K562 (cell line): ENCODE measurements around the gene BDP1. TPM values are rescaled to one million over a fixed set of nuclear protein-coding genes. Genes with fewer than 3 reads are reported as not detected.

Experiments
- ATAC-seq: fragments of 200-7000 bp; cut with Tn5 transposase; 3 replicates; pipeline ENCODE4 v1.9.1; 2020; ENCODE audit warnings: moderate library complexity
- BruUV-seq: library from RNA; stranded (reverse); fragments of 400-500 nt; replicated peaks from 2 replicates; lab custom pipeline; 2021; lab: Mats Ljungman, UMichigan
- CTCF ChIA-PET: fragments of 300-600 bp; formaldehyde crosslinking; extraction: SDS; loops from one replicate; lab custom pipeline; 2021; ENCODE audit warnings: low intra/inter-chr PET ratio; lab: Yijun Ruan, JAX
- POLR2A ChIA-PET: fragments of 300-600, 350-650 bp; sonication (Branson Sonifier 250); formaldehyde crosslinking; extraction: SDS; loops from one replicate; lab custom pipeline; 2021; ENCODE audit warnings: antibody characterized with exemption, inconsistent platforms; lab: Yijun Ruan, JAX
- DNase-seq, 4 experiments: peaks; one replicate each; pipeline versions ENCODE4 v3.0.0 to v3.0.0-alpha.2; 2011 to 2018; ENCODE audit warnings: low spot score in 3 of 4, mixed read lengths in 3 of 4; ENCODE audit errors: extremely low read depth in 1 of 4
- FAIRE-seq: peaks from 2 replicates; lab custom pipeline; 2011; peaks lifted over from hg19 to GRCh38; lab: Jason Lieb, UNC
- H2AFZ ChIP-seq: 2 replicates; pipeline ENCODE4 v1.6.0; 2011; ENCODE audit warnings: low read depth, low read length, control low read depth, inconsistent platforms
- H3K27ac ChIP-seq: fragments of 200-600 bp; 3 replicates; pipeline ENCODE4 v1.8.0; 2011; ENCODE audit warnings: low read depth, mild to moderate bottlenecking, control low read depth, inconsistent platforms, low read length, moderate library complexity, mixed read lengths; ENCODE audit errors: extremely low read depth
- H3K27me3 ChIP-seq, 2 experiments: fragments of 300-600 bp in 1 of 2; 2 replicates in 1 of 2; 3 replicates in 1 of 2; pipeline versions ENCODE4 v1.6.0 to v1.8.0; 2011; ENCODE audit warnings: inconsistent platforms in 2 of 2, low read length in 2 of 2, mild to moderate bottlenecking in 1 of 2, mixed read lengths in 1 of 2, moderate library complexity in 1 of 2; ENCODE audit not compliant: control insufficient read depth in 2 of 2, insufficient read depth in 2 of 2
- H3K36me3 ChIP-seq: fragments of 300-600 bp; 3 replicates; pipeline ENCODE4 v1.8.0; 2011; ENCODE audit warnings: mild to moderate bottlenecking, low read length, inconsistent platforms; ENCODE audit not compliant: control insufficient read depth, insufficient read depth
- H3K4me1 ChIP-seq, 2 experiments: fragments of 200-600 bp in 1 of 2; replicated peaks in 1 of 2; 2 replicates in 1 of 2; 3 replicates in 1 of 2; pipeline versions ENCODE4 v1.5.1 to v1.8.0; 2011; ENCODE audit warnings: inconsistent platforms in 2 of 2, low read length in 2 of 2, mild to moderate bottlenecking in 1 of 2, mixed read lengths in 1 of 2, moderate library complexity in 1 of 2; ENCODE audit not compliant: control insufficient read depth in 2 of 2, insufficient read depth in 2 of 2
- H3K4me2 ChIP-seq: 2 replicates; pipeline ENCODE4 v1.6.1; 2011; ENCODE audit warnings: low read length, control low read depth, inconsistent platforms, mixed read lengths; ENCODE audit not compliant: insufficient read depth
- H3K4me3 ChIP-seq: fragments of 200-600 bp; sonication (generic), shearing (Covaris generic); 2 replicates; pipeline ENCODE4 v1.5.1; 2016; ENCODE audit warnings: control low read depth, inconsistent platforms
- H3K79me2 ChIP-seq: fragments of 200-600 bp; 3 replicates; pipeline ENCODE4 v1.8.0; 2011; ENCODE audit warnings: low read length, inconsistent platforms; ENCODE audit not compliant: control insufficient read depth, insufficient read depth
- H3K9ac ChIP-seq, 2 experiments: 2 replicates each; pipeline versions ENCODE4 v1.6.0 to v1.6.1; 2011; ENCODE audit warnings: low read depth in 2 of 2, low read length in 2 of 2, control low read depth in 1 of 2, inconsistent platforms in 1 of 2, mild to moderate bottlenecking in 1 of 2, mixed read lengths in 1 of 2; ENCODE audit not compliant: insufficient read depth in 1 of 2
- H3K9me1 ChIP-seq: one replicate; pipeline ENCODE4 v1.6.0; 2011; ENCODE audit warnings: inconsistent platforms, mild to moderate bottlenecking, low read length, moderate library complexity; ENCODE audit not compliant: control insufficient read depth, insufficient read depth
- H3K9me3 ChIP-seq: replicated peaks from 2 replicates; pipeline ENCODE4 v1.5.1; 2011; ENCODE audit warnings: low read depth, low read length, inconsistent platforms; ENCODE audit not compliant: control insufficient read depth, insufficient read depth
- H4K20me1 ChIP-seq: replicated peaks from 2 replicates; pipeline ENCODE4 v1.6.1; 2011; ENCODE audit warnings: low read length, inconsistent platforms, mixed read lengths; ENCODE audit not compliant: control insufficient read depth, insufficient read depth
- BDP1 ChIP-seq: IDR thresholded peaks from 3 replicates; pipeline ENCODE4 v1.6.1; 2011; ENCODE audit not compliant: insufficient read length, insufficient read depth
- CBFA2T3 ChIP-seq: fragments of 450-650 bp; IDR thresholded peaks from 2 replicates; pipeline ENCODE4 v1.6.1; 2017
- CBX2 ChIP-seq: fragments of 200-600 bp; sonication (generic); IDR thresholded peaks from one replicate; pipeline ENCODE4 v1.6.1; 2012; ENCODE audit warnings: mild to moderate bottlenecking, low read length, inconsistent platforms; ENCODE audit not compliant: insufficient read depth, poor library complexity, severe bottlenecking
- CBX5 ChIP-seq: IDR thresholded peaks from 2 replicates; pipeline ENCODE4 v1.6.1; 2014; ENCODE audit warnings: low read depth, borderline replicate concordance
- HDAC1 ChIP-seq, 2 experiments: fragments of 450-650 bp; IDR thresholded peaks; 2 replicates each; pipeline ENCODE4 v1.6.1; 2016 to 2017; ENCODE audit warnings: inconsistent platforms in 1 of 2, mild to moderate bottlenecking in 1 of 2, moderate library complexity in 1 of 2
- KLF10 ChIP-seq: fragments of 250-450 bp; sonication (Bioruptor Pico); IDR thresholded peaks from 2 replicates; pipeline ENCODE4 v1.6.1; 2021; ENCODE audit warnings: matching md5 sums
- KLF6 ChIP-seq: fragments of 250-450 bp; sonication (Bioruptor Pico); IDR thresholded peaks from 2 replicates; pipeline ENCODE4 v1.4.0; 2020; ENCODE audit warnings: mild to moderate bottlenecking, moderate library complexity, borderline replicate concordance
- NFYB ChIP-seq: IDR thresholded peaks from 2 replicates; pipeline ENCODE4 v1.6.1; 2011; ENCODE audit warnings: mild to moderate bottlenecking, moderate library complexity; ENCODE audit not compliant: insufficient read length; ENCODE audit errors: extremely low read depth
- NR2C2 ChIP-seq, 2 experiments: fragments of 200-800 bp in 1 of 2; sonication (Bioruptor generic) in 1 of 2; sonication (generic) in 1 of 2; formaldehyde crosslinking in 1 of 2; IDR thresholded peaks; 2 replicates each; pipeline versions ENCODE4 v1.6.1 to v1.8.0; 2016 to 2022; ENCODE audit warnings: mild to moderate bottlenecking in 1 of 2, missing compliant biosample characterization in 1 of 2, missing genetic modification characterization in 1 of 2, missing genetic modification reagents in 1 of 2
- TCF7 ChIP-seq: sonication (generic); IDR thresholded peaks from 2 replicates; pipeline ENCODE4 v1.6.1; 2016; ENCODE audit warnings: antibody characterized with exemption, borderline replicate concordance
- ZNF507 ChIP-seq: conservative IDR thresholded peaks from 2 replicates; pipeline ENCODE4 v1.6.1; 2017; ENCODE audit warnings: missing genetic modification characterization, missing compliant biosample characterization
- ZNF79 ChIP-seq: fragments of 250-450 bp; sonication (Bioruptor Pico); IDR thresholded peaks from 2 replicates; pipeline ENCODE4 v1.4.0; 2020; ENCODE audit warnings: low read depth, mild to moderate bottlenecking, moderate library complexity
- WGBS: fragments of 100-300 bp; shearing (Covaris generic); methylation state at CpG from one replicate; pipeline ENCODE4 v1.1.6; 2016; ENCODE audit warnings: low coverage, mixed read lengths; ENCODE audit not compliant: insufficient coverage; ENCODE audit errors: missing lambda C conversion rate; 5-methylcytosine and 5-hydroxymethylcytosine counted together
- in situ Hi-C: fragments of 300-500 bp; cut with MboI; formaldehyde crosslinking; loops from 4 replicates; pipeline ENCODE4 v1.15.0; 2018; ENCODE audit warnings: inconsistent platforms, mixed read lengths
- intact Hi-C: fragments of 100-400 bp; cut with micrococcal nuclease; formaldehyde crosslinking; loops from 2 replicates; pipeline ENCODE4 v1.14.2; 2022
- polyA plus RNA-seq, 8 experiments: library from polyadenylated mRNA; depleted of rRNA in 4 of 8; stranded (reverse) in 5 of 8; unstranded in 3 of 8; fragments of >200 nt; fragmentation: Nextera tagmentation in 2 of 8; fragmentation: Illumina TruSeq in 1 of 8; extraction: Ambion mirVana in 2 of 8; extraction: Trizol in 1 of 8; gene quantifications; 2 replicates each; pipeline versions ENCODE4 v1.2.1 to v1.2.3, GENCODE V29; 2011 to 2014; ENCODE audit warnings: inconsistent platforms in 1 of 8, missing spikeins in 1 of 8
- total RNA-seq, 7 experiments: library from RNA; depleted of rRNA in 6 of 7; stranded (reverse); fragments of >200 nt in 6 of 7; fragmentation: Illumina TruSeq in 2 of 7; extraction: Trizol in 2 of 7; gene quantifications; 2 replicates each; pipeline versions ENCODE4 v1.2.1 to v1.2.3, GENCODE V29; 2011 to 2021; ENCODE audit warnings: low replicate concordance in 1 of 7
- TF ChIP-seq, protein P1 (sequence below): sonication (generic); formaldehyde crosslinking; IDR thresholded peaks from 2 replicates; pipeline ENCODE4 v1.8.1; 2023; ENCODE audit warnings: mild to moderate bottlenecking, missing genetic modification reagents
- TF ChIP-seq, protein P2 (sequence below): fragments of 250-450 bp; sonication (Bioruptor Pico); IDR thresholded peaks from 2 replicates; pipeline ENCODE4 v1.8.0; 2022; ENCODE audit warnings: inconsistent platforms
- TF ChIP-seq, protein P3 (sequence below): fragments of 250-450 bp; sonication (Bioruptor Pico); IDR thresholded peaks from 2 replicates; pipeline ENCODE4 v1.5.0; 2020; ENCODE audit warnings: mild to moderate bottlenecking
- TF ChIP-seq, protein P4 (sequence below): fragments of 450-650 bp; IDR thresholded peaks from 2 replicates; pipeline ENCODE4 v1.6.1; 2016

BDP1 gene
- total and polyA plus RNA-seq, 9 of the 15 experiments (the other 6 are each of a cell fraction or from before 2014, with no cell fraction given): 6.9 to 47.3 (median 23.9) TPM

DNA sequence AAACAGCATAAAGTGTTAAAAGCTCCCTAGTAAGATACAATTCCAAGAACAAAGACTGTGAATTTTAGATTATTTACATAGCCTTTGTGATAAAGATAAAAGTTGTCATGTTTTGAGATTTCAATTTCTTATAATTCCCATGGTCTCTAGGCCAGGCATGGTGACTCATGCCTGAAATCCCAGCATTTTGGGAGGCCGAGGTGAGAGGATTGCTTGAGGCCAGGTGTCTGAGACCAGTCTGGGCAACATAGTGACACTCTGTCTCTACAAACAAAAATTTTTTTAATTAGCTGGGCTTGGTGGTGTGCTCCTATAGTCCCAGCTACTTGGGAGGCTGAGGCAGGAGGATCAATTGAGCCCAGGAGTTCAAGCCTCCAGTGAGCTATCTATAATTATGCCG, 48.1 kb downstream of the BDP1 start:
- Histone ChIP-seq H3K9me3 (no peaks in the 10 kb centered on the region), H3K4me2 (no peak overlapping the region), H3K4me3 (no peak overlapping the region), H3K4me1 (no peaks in the 10 kb centered on the region), H3K27ac (no peak overlapping the region), H3K27me3 (no peaks in the 10 kb centered on the region), H2AFZ (no peak overlapping the region), H3K9ac (no peak overlapping the region), H3K79me2 (no peaks in the 10 kb centered on the region), H4K20me1 (no peaks in the 10 kb centered on the region), H3K9me1 (no peaks in the 10 kb centered on the region), H3K36me3 (peaks cover 86% of the 10 kb centered on the region)
- 100% methylated on average over 2 of the region's 2 CpGs for WGBS
- no peak for DNase-seq
- no peak for FAIRE-seq
- intact Hi-C loops: no loop called here
- CTCF ChIA-PET: no interaction called here
- POLR2A ChIA-PET: no interaction called here
- TF ChIP-seq NFYB (no peak), NR2C2 (CRISPR knock-in tag; IDR thresholded peaks at IDR 0.05) (no peak), NR2C2 (tag; IDR thresholded peaks at IDR 0.05) (no peak), ZNF79 (no peak), ZNF507 (tag) (no peak), CBX2 (no peak), CBFA2T3 (no peak), KLF10 (CRISPR knock-in tag) (no peak), BDP1 (no peak), KLF6 (CRISPR knock-in tag) (no peak), HDAC1 (IDR thresholded peaks at IDR 0.05) (no peak), CBX5 (no peak), TCF7 (no peak)
- TF ChIP-seq, protein P1, sequence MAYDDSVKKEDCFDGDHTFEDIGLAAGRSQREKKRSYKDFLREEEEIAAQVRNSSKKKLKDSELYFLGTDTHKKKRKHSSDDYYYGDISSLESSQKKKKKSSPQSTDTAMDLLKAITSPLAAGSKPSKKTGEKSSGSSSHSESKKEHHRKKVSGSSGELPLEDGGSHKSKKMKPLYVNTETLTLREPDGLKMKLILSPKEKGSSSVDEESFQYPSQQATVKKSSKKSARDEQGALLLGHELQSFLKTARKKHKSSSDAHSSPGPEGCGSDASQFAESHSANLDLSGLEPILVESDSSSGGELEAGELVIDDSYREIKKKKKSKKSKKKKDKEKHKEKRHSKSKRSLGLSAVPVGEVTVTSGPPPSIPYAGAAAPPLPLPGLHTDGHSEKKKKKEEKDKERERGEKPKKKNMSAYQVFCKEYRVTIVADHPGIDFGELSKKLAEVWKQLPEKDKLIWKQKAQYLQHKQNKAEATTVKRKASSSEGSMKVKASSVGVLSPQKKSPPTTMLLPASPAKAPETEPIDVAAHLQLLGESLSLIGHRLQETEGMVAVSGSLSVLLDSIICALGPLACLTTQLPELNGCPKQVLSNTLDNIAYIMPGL: no peak
- TF ChIP-seq, protein P2, sequence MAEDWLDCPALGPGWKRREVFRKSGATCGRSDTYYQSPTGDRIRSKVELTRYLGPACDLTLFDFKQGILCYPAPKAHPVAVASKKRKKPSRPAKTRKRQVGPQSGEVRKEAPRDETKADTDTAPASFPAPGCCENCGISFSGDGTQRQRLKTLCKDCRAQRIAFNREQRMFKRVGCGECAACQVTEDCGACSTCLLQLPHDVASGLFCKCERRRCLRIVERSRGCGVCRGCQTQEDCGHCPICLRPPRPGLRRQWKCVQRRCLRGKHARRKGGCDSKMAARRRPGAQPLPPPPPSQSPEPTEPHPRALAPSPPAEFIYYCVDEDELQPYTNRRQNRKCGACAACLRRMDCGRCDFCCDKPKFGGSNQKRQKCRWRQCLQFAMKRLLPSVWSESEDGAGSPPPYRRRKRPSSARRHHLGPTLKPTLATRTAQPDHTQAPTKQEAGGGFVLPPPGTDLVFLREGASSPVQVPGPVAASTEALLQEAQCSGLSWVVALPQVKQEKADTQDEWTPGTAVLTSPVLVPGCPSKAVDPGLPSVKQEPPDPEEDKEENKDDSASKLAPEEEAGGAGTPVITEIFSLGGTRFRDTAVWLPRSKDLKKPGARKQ: no peak
- TF ChIP-seq, protein P3, sequence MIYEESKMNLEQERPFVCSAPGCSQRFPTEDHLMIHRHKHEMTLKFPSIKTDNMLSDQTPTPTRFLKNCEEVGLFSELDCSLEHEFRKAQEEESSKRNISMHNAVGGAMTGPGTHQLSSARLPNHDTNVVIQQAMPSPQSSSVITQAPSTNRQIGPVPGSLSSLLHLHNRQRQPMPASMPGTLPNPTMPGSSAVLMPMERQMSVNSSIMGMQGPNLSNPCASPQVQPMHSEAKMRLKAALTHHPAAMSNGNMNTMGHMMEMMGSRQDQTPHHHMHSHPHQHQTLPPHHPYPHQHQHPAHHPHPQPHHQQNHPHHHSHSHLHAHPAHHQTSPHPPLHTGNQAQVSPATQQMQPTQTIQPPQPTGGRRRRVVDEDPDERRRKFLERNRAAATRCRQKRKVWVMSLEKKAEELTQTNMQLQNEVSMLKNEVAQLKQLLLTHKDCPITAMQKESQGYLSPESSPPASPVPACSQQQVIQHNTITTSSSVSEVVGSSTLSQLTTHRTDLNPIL (CRISPR knock-in tag): no peak
- TF ChIP-seq, protein P4, sequence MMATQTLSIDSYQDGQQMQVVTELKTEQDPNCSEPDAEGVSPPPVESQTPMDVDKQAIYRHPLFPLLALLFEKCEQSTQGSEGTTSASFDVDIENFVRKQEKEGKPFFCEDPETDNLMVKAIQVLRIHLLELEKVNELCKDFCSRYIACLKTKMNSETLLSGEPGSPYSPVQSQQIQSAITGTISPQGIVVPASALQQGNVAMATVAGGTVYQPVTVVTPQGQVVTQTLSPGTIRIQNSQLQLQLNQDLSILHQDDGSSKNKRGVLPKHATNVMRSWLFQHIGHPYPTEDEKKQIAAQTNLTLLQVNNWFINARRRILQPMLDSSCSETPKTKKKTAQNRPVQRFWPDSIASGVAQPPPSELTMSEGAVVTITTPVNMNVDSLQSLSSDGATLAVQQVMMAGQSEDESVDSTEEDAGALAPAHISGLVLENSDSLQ: no peak
- in situ Hi-C loops: no loop called here
- no TSS peak for BruUV-seq
- ATAC-seq: no peak
